Fibroblast of villous mesenchyme (primary cell): ENCODE measurements around the gene TMEM139. TPM values are rescaled to one million over a fixed set of nuclear protein-coding genes. Genes with fewer than 3 reads are reported as not detected.

Experiments
- DNase-seq: peaks from one replicate; pipeline ENCODE4 v3.0.0-alpha.2; 2010; ENCODE audit warnings: low read depth
- H3K4me3 ChIP-seq: 2 replicates; pipeline ENCODE4 v1.5.1; 2011; ENCODE audit warnings: low read depth, mild to moderate bottlenecking, low read length
- total RNA-seq: library from RNA; depleted of rRNA; stranded (reverse); fragments of >200 nt; gene quantifications from 2 replicates; pipeline ENCODE4 v1.2.3, GENCODE V29; 2012
- TF ChIP-seq, protein P1 (sequence below): IDR thresholded peaks from 2 replicates; pipeline ENCODE4 v1.5.1; 2012; ENCODE audit warnings: low read depth, mild to moderate bottlenecking, low read length; ENCODE audit not compliant: insufficient read depth

Gene TMEM139
- total RNA-seq, 1 donor: not detected

DNA sequence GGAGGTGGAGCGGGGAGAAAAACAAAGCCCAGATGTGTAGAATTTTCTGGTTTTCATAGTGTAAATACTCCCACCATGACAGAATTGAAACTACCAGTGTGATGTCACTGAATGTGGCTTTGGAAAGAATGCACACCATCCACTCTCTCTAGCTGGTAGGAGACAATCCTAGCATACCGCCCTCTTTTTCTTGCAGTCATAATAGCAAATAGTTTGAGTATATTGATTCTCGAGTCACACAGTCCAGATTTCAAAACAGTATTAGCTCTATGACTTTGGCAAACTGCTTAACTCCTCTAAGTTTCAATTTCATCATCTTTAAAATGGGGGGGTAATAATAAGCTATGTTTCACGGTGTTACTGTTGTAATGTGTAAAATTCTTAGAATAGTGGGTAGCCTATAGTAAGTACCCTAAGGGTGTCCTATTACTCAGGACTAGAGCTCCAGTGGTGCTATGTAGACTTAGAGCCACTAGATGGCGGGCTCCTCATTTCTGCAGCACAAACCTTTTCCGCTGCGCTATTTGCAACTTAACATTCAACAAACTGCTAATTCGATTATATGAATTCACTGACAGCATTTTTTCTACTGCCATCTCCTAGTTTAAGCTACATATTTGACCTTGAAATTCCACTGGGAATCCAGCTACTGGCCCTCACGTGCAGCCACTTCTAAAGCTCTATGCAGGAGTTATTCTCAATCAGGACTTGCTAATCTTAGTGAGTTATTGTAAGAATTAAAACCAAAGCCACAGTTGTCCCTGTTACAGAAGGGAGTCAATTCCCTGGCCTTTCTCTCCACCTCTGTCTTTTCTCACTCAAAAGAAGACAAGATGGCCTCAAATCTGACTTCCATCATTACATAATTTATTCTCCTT is 44.2 kb upstream of the TMEM139 start:
- TF ChIP-seq, protein P1, sequence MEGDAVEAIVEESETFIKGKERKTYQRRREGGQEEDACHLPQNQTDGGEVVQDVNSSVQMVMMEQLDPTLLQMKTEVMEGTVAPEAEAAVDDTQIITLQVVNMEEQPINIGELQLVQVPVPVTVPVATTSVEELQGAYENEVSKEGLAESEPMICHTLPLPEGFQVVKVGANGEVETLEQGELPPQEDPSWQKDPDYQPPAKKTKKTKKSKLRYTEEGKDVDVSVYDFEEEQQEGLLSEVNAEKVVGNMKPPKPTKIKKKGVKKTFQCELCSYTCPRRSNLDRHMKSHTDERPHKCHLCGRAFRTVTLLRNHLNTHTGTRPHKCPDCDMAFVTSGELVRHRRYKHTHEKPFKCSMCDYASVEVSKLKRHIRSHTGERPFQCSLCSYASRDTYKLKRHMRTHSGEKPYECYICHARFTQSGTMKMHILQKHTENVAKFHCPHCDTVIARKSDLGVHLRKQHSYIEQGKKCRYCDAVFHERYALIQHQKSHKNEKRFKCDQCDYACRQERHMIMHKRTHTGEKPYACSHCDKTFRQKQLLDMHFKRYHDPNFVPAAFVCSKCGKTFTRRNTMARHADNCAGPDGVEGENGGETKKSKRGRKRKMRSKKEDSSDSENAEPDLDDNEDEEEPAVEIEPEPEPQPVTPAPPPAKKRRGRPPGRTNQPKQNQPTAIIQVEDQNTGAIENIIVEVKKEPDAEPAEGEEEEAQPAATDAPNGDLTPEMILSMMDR: peak; percentile 91

DNA sequence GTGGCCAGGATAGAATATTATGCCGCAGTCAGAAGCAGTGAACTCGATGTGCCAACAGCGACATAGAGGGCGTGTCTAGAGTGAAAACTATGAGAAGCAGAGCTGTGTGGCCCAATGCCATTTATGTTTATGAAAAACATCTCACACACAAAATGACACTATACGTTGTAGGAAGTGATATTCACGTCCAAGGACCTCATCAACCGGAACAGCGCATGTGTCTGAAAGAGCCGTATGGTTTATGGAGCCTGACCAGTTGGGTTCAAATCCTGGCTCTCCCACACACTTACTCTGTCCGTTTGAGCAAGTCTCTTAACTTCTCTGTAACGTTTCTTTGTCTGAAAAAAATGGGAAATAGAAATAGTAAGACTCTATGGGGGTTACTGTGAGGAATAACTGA is 42.5 kb upstream of the TMEM139 start:
- no peak overlapping the region for H3K4me3 ChIP-seq
- TF ChIP-seq, protein P1: no peak
- no peak for DNase-seq

More for the DNA sequence above, 44.2 kb upstream of the TMEM139 start:
- H3K4me3 ChIP-seq: no peak overlapping the region
- DNase-seq: peak; percentile 89

DNA sequence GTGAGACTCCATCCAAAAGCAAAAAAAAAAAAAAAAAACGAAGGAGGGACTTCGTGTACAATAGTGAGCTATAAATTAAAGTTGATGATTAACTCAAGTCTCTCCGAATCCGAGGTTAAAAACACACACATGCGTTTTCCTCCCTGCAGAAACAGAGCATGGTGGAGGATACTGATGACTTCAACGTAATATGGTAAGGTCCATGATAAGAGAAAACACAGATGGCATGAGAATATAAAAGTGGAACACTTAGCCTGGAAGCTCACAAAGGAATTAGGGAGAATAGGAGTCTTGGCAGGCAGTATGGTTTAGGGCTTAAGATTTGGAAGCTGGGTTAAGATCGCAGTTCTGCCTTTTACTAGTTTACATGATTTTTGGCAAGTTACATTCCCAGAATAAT is 41.6 kb upstream of the TMEM139 start:
- no peak overlapping the region for H3K4me3 ChIP-seq
- TF ChIP-seq, protein P1: no peak
- DNase-seq: no peak

DNA sequence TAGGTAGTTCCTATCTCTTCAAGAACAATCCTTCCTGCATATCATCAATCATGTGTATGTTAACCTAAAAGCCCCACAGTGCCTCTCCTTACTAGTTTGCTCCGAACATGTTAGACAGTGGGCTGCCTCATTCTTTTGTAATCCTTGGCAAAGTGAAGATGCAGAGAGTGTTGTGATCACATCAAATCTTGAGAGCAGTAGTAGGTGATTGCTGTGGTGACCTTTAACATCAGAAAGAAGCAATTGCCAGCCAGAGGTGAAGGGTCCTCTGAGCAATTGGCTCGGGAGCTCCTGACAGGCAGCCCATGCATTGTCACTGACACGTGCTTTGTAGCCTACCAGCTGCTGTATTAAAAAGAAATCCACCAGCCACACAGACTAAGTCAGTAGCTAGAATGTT is 41.1 kb upstream of the TMEM139 start:
- TF ChIP-seq, protein P1: no peak

DNA sequence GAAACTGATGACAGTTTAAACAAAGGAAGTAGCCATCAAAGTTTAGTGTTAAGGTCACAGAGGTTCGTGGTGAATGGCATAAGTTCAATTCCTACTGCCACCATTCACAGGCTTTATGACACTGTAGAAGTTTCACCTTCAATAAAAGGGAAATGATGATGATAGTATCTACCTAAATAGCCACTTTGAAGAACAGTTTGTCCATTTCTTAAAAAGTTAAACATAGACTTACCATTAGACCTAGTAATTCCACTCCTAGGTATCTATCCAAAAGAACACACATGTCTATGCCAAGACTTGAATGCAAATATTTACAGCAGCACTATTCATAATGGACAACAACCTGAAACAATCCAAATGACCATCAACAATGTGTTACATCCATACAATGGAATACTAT is 40.4 kb upstream of the TMEM139 start:
- DNase-seq: no peak
- TF ChIP-seq, protein P1: no peak
- H3K4me3 ChIP-seq: no peak overlapping the region

More for the DNA sequence above, 41.1 kb upstream of the TMEM139 start:
- no peak for DNase-seq
- H3K4me3 ChIP-seq: no peak overlapping the region

DNA sequence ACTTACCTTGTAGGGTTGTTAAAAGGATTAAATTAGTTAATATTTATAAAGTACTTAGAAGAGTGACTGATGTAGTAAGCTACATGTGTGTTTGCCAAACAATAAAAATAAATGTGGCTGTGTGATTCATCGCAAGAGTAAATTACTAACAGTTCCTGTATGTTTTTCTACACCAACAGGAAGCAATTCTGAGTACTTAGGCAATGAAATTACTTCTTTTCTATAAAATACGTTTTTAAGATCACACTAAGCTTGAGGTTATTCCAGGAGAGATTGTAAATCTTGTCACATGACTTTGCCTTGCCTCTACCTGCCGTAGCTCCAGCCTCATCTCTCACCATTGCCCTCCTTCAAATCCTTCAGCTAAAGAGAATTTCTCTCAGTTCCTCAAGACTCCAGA is 39.6 kb upstream of the TMEM139 start:
- H3K4me3 ChIP-seq: no peak overlapping the region
- TF ChIP-seq, protein P1: no peak
- peak; percentile 48 for DNase-seq
